ENCODE measurements around the gene SLC2A9.
"Not testable (repeated sequence)": the region's sequence is repeated elsewhere in the genome, so short reads cannot be mapped to it uniquely, and the experiment has no call there.

SLC2A9 gene

GRCh38 chr4:9926586-9926985 lies 94.7 kb downstream of the SLC2A9 start:
- DNase-seq (ENCODE audit: low spot score) = no peak

- DNase-seq (ENCODE audit: low spot score) = no peak
These were observed 95.4 kb downstream of the SLC2A9 start for GRCh38 chr4:9925750-9926439.

- peak; percentile 52 for DNase-seq (ENCODE audit: low spot score)
These were observed 96.5 kb downstream of the SLC2A9 start for GRCh38 chr4:9924750-9925149.

GRCh38 chr4:9923195-9923812 lies 98.0 kb downstream of the SLC2A9 start:
- no peak for DNase-seq (ENCODE audit: low spot score)

- no peak for DNase-seq (ENCODE audit: low spot score)
These were observed 100.0 kb downstream of the SLC2A9 start for GRCh38 chr4:9921326-9921725.

- DNase-seq (ENCODE audit: low spot score) = no peak
These were observed 101.3 kb downstream of the SLC2A9 start for GRCh38 chr4:9920029-9920428.

- no peak for DNase-seq (ENCODE audit: low spot score)
These were observed 102.2 kb downstream of the SLC2A9 start for GRCh38 chr4:9919047-9919446.

GRCh38 chr4:9918484-9918883 lies 102.8 kb downstream of the SLC2A9 start:
- DNase-seq (ENCODE audit: low spot score) = no peak

GRCh38 chr4:9916937-9917336 lies 104.4 kb downstream of the SLC2A9 start:
- DNase-seq (ENCODE audit: low spot score) = no peak

GRCh38 chr4:9916346-9916745 lies 105.0 kb downstream of the SLC2A9 start:
- DNase-seq (ENCODE audit: low spot score) = no peak

- DNase-seq (ENCODE audit: low spot score) = no peak
These were observed 107.5 kb downstream of the SLC2A9 start for GRCh38 chr4:9913846-9914245.

- DNase-seq (ENCODE audit: low spot score) = no peak
These were observed 114.3 kb downstream of the SLC2A9 start for GRCh38 chr4:9906996-9907395.

GRCh38 chr4:9904976-9905587 lies 116.2 kb downstream of the SLC2A9 start:
- DNase-seq (ENCODE audit: low spot score) = no peak

GRCh38 chr4:9903317-9903716 lies 118.0 kb downstream of the SLC2A9 start:
- no peak for DNase-seq (ENCODE audit: low spot score)

- DNase-seq (ENCODE audit: low spot score) = no peak
These were observed 120.0 kb downstream of the SLC2A9 start for GRCh38 chr4:9901257-9901656.

GRCh38 chr4:9900633-9901032 lies 120.7 kb downstream of the SLC2A9 start:
- DNase-seq (ENCODE audit: low spot score) = not testable (repeated sequence)

GRCh38 chr4:9899306-9900055 lies 121.8 kb downstream of the SLC2A9 start:
- DNase-seq (ENCODE audit: low spot score) = no peak

- peak; percentile 33 for DNase-seq (ENCODE audit: low spot score)
These were observed 122.5 kb downstream of the SLC2A9 start for GRCh38 chr4:9898596-9899305.

GRCh38 chr4:9895333-9895705 lies 126.0 kb downstream of the SLC2A9 start:
- DNase-seq (ENCODE audit: low spot score) = no peak

GRCh38 chr4:9894644-9895332 lies 126.5 kb downstream of the SLC2A9 start:
- no peak for DNase-seq (ENCODE audit: low spot score)

GRCh38 chr4:9893329-9894108 lies 127.8 kb downstream of the SLC2A9 start:
- no peak for DNase-seq (ENCODE audit: low spot score)

All from GM03348 (cell line).